Right atrium auricular region (tissue), 2 donors: ENCODE measurements around the gene ZBTB45. TPM values are rescaled to one million over a fixed set of nuclear protein-coding genes. Genes with fewer than 3 reads are reported as not detected.

ENCODE experiments used
- DNase-seq: peaks from one replicate; pipeline ENCODE4 v3.0.0-alpha.2; 2019; ENCODE audit warnings: low spot score
- H3K27ac ChIP-seq, 2 donors: fragments of 200-600 bp; sonication (generic); 1 replicate in 1 of 2; 2 replicates in 1 of 2; pipeline ENCODE4 v1.5.1; 2016 to 2019
- H3K27me3 ChIP-seq, 2 donors: fragments of 200-600 bp; sonication (generic); one replicate each; pipeline versions ENCODE4 v1.5.1 to v1.6.0; 2017 to 2019
- H3K36me3 ChIP-seq: fragments of 200-600 bp; sonication (generic); one replicate; pipeline ENCODE4 v1.5.1; 2016
- H3K4me1 ChIP-seq, 2 donors: fragments of 200-600 bp; sonication (generic); one replicate each; pipeline versions ENCODE4 v1.5.1 to v1.6.0; 2017 to 2019
- H3K4me3 ChIP-seq, 2 donors: fragments of 200-600 bp; sonication (generic); 1 replicate in 1 of 2; 2 replicates in 1 of 2; pipeline ENCODE4 v1.5.1; 2017 to 2019; ENCODE audit warnings: mild to moderate bottlenecking in 1 of 2, moderate library complexity in 1 of 2
- H3K9me3 ChIP-seq, 2 donors: fragments of 200-600 bp; sonication (generic); one replicate each; pipeline ENCODE4 v1.5.1; 2019
- total RNA-seq, 2 donors: library from RNA; depleted of rRNA; stranded (reverse); fragments of >200 nt; gene quantifications; one replicate each; pipeline ENCODE4 v1.1.0, GENCODE V29; 2016
- TF ChIP-seq, protein P1 (sequence below), 2 donors: fragments of 200-600 bp; sonication (generic); IDR thresholded peaks; one replicate each; pipeline ENCODE4 v1.5.1; 2019; ENCODE audit warnings: antibody characterized with exemption in 2 of 2

ZBTB45 gene
- total RNA-seq, 2 donors from 2014 or later: 7.2 to 14.3 TPM

DNA sequence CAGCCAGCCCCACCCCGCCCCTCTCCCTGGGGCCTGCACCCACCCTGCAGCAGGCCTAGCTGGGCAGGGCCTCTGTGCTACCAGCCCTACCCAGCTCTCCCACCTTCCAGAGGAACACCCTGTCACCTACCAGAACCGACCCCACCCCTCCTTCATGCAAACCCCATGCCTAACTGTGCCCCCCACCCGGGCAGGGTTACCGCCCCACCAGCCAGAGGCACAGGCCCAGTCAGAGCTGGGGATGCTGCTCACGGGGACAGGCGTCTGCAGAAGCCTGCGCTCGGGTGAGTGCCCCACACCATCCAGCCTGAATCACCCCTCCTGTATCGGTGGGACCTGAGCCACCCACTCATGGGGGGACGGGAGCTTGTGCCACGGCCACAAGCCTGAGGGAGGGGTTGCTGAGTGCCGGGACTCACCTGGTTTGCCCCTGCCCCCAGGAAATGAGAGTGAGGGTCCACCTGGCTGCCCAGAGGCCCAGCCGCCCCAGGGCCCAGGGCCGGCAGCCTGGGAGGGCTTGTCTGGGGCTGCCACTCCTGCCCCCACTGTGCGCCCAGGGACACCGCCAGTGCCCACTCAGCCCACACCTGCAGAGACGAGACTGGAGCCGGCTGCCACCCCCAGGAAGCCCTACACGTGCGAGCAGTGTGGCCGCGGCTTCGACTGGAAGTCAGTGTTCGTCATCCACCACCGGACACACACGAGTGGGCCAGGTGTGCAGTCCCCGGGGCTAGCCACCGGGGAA is 39.7 kb downstream of the ZBTB45 start:
- DNase-seq: no peak
- Histone ChIP-seq H3K27me3 (no peaks in the 10 kb centered on the region), H3K4me1 (peaks cover 0 to 19% of the 10 kb centered on the region in 2 donors), H3K9me3 (no peaks in the 10 kb centered on the region), H3K4me3 (no peak overlapping the region), H3K36me3 (no peaks in the 10 kb centered on the region), H3K27ac (no peak overlapping the region)
- TF ChIP-seq, protein P1, sequence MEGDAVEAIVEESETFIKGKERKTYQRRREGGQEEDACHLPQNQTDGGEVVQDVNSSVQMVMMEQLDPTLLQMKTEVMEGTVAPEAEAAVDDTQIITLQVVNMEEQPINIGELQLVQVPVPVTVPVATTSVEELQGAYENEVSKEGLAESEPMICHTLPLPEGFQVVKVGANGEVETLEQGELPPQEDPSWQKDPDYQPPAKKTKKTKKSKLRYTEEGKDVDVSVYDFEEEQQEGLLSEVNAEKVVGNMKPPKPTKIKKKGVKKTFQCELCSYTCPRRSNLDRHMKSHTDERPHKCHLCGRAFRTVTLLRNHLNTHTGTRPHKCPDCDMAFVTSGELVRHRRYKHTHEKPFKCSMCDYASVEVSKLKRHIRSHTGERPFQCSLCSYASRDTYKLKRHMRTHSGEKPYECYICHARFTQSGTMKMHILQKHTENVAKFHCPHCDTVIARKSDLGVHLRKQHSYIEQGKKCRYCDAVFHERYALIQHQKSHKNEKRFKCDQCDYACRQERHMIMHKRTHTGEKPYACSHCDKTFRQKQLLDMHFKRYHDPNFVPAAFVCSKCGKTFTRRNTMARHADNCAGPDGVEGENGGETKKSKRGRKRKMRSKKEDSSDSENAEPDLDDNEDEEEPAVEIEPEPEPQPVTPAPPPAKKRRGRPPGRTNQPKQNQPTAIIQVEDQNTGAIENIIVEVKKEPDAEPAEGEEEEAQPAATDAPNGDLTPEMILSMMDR (IDR thresholded peaks at IDR 0.05): no peak

DNA sequence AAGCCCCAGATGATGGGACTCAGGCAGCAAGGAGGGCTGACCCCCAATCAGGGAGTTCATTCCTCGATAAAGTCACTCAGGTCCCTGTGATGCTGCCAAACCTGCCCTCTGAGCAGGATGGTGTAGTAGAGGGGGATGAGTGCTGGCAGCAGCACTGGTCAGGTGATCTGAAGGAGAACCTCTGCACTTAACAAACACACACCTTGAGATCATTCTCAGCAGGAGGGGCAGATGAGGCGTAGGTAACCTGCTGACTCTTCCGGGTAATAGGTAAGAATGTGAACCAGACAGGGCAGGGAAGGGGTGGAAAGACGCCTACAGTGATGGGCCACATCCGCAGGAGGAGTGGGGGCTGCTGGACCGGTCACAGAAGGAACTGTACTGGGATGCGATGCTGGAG is 40.3 kb downstream of the ZBTB45 start:
- Histone ChIP-seq H3K36me3 (no peaks in the 10 kb centered on the region), H3K9me3 (no peaks in the 10 kb centered on the region), H3K4me3 (no peak overlapping the region), H3K27me3 (no peaks in the 10 kb centered on the region), H3K4me1 (peaks cover 0 to 25% of the 10 kb centered on the region in 2 donors), H3K27ac (no peak overlapping the region)
- TF ChIP-seq, protein P1 (IDR thresholded peaks at IDR 0.05): no peak
- no peak for DNase-seq

DNA sequence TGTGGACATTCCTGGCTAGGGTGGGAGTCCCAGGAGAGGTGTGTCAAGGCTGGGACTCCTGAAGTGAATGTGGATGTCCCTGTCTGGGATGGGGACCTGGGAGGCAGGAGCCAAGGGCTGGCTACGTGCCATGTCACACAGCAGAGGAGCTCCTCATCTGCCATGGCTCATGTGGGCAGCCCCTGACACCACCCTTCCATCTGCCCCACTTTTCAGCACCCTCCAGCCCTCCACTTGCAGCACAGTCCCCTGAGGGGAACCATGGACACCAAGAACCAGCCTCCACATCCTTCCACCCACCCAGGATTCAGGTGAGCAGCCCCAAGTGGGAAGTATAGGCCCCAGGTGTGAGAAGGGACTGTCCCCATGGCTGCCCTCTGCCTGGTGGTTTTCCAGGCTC is 41.7 kb downstream of the ZBTB45 start:
- peaks cover 0 to 25% of the 10 kb centered on the region in 2 donors for H3K4me1 ChIP-seq
- TF ChIP-seq, protein P1 (IDR thresholded peaks at IDR 0.05): no peak
- no peaks in the 10 kb centered on the region for H3K9me3 ChIP-seq
- no peak for DNase-seq
- no peak overlapping the region for H3K4me3 ChIP-seq
- H3K27me3 ChIP-seq: no peaks in the 10 kb centered on the region
- no peak overlapping the region for H3K27ac ChIP-seq
- peaks cover 5% of the 10 kb centered on the region for H3K36me3 ChIP-seq

DNA sequence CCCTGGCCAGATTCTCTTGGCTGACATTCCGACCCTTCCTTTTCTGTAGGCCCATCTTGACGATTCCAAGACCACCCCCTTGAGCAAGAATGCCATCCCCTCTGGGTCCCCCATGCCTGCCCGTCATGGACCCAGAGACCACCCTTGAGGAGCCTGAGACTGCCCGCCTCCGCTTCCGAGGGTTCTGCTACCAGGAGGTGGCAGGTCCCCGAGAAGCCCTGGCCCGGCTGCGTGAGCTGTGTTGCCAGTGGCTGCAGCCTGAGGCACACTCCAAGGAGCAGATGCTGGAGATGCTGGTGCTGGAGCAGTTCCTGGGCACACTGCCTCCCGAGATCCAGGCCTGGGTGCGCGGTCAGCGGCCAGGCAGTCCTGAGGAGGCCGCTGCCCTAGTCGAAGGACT is 42.5 kb downstream of the ZBTB45 start:
- H3K27ac ChIP-seq: peak overlapping the region; percentile 87 to 92
- H3K27me3 ChIP-seq: no peaks in the 10 kb centered on the region
- H3K4me3 ChIP-seq: no peak overlapping the region
- H3K9me3 ChIP-seq: no peaks in the 10 kb centered on the region
- DNase-seq: no peak
- TF ChIP-seq, protein P1 (IDR thresholded peaks at IDR 0.05): no peak
- H3K36me3 ChIP-seq: peaks cover 12% of the 10 kb centered on the region
- peaks cover 0 to 25% of the 10 kb centered on the region in 2 donors for H3K4me1 ChIP-seq

DNA sequence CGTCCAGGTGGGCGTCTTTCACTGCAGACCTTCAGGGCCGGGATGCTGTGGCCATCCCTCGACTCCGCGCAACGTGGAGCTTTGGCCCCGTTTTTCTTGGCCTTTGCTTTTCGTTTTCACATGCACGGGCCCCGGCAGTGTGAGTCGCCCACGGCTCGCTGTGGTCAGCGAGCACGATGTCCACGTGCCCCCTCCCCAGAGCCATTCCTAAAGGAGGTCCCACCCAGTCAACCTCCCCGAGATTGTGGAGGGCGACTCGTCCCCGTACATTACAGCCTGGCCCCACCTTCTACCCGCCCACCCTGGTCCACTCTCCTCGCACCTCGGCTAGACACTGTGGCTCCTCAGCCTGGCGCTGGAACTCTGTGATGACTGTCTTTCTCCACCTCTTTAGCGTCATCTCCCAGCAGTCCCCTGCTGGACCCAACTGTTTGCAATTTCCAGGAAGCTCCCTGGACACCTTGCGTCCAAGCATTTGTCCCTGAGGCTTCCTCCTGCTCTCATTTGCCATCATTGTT is 43.1 kb downstream of the ZBTB45 start:
- DNase-seq: no peak
- H3K36me3 ChIP-seq: peaks cover 18% of the 10 kb centered on the region
- no peaks in the 10 kb centered on the region for H3K27me3 ChIP-seq
- peaks cover 0 to 25% of the 10 kb centered on the region in 2 donors for H3K4me1 ChIP-seq
- TF ChIP-seq, protein P1 (IDR thresholded peaks at IDR 0.05): no peak
- H3K9me3 ChIP-seq: no peaks in the 10 kb centered on the region
- peak overlapping the region; percentile 87 to 92 for H3K27ac ChIP-seq
- H3K4me3 ChIP-seq: peak overlapping the region; percentile 51 to 73
